Stimulated activated CD4-positive, alpha-beta T cell treated with anti-CD3 and anti-CD28 coated beads, Interleukin-15, amount 100 ng/mL, for 1 hour (primary cell): ENCODE data around the gene PTAR1.
A peak's percentile ranks its signal among the peaks of the same experiment; 100 is the strongest.

ENCODE experiments used
- DNase-seq, 2 donors: peaks; one replicate each; pipeline ENCODE4 v3.0.0-alpha.2; 2020; ENCODE audit warnings: low read depth in 1 of 2, low spot score in 1 of 2

PTAR1 gene

GRCh38 chr9:69674716-69675438 lies 84.9 kb downstream of the PTAR1 start:
- DNase-seq = no peak

DNA sequence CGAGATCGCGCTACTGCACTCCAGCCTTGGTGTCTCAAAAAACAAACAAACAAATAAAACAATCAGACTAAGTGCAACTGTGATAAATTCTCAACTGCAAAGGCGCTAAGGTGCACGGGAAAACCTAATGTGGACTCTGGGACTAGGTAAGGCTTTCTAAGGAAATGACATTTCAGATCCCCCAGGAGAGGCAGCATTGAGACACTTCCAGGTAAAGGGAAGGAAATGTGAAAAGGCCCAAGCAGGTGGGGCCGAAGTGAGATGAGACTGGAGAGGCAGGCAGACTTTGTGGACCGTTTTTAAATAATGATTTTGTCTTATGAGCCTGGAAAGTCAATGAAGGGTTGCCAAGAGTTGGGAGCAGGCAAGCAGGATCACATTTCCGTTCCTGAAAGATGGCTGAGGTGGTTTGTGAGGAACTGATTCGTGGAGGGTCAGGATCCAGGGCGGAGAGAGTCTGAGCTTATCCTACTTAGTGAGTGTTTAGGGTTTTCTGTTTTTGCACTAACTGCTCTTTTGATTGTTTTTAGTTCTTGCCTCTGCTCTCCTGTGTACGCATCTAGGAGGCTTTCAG lies 85.6 kb downstream of the PTAR1 start:
- DNase-seq = no peak

GRCh38 chr9:69673311-69673640 lies 86.5 kb downstream of the PTAR1 start:
- DNase-seq = no peak

GRCh38 chr9:69672596-69673310 lies 87.1 kb downstream of the PTAR1 start:
- peak; percentile 38 to 59 for DNase-seq

GRCh38 chr9:69671879-69672595 lies 87.8 kb downstream of the PTAR1 start, which contains the start of gene APBA1:
Gene APBA1, minus strand, starts transcription at chr9:69672371.
- DNase-seq = peak; percentile 8 to 25

GRCh38 chr9:69671311-69671878 lies 88.4 kb downstream of the PTAR1 start:
- no peak for DNase-seq

GRCh38 chr9:69667306-69667705 lies 92.5 kb downstream of the PTAR1 start:
- DNase-seq = no peak

GRCh38 chr9:69660304-69660703 lies 99.5 kb downstream of the PTAR1 start:
- no peak for DNase-seq
